HFF-Myc (cell line): Measurements from ENCODE around the gene EMD.

Experiments used
- DNase-seq: peaks from one replicate; pipeline ENCODE4 v3.0.0-alpha.2; 2011; ENCODE audit warnings: low read depth; ENCODE audit errors: extremely low read depth
- H3K4me3 ChIP-seq: replicated peaks from 2 replicates; pipeline ENCODE4 v1.5.1; 2011; ENCODE audit warnings: low read depth, mild to moderate bottlenecking, control low read depth, low read length
- CTCF ChIP-seq: IDR thresholded peaks from 2 replicates; pipeline ENCODE4 v1.5.1; 2012; ENCODE audit warnings: mild to moderate bottlenecking, low read depth, low read length, control low read depth; ENCODE audit errors: missing control alignments

The EMD gene

GRCh38 chrX:154362085-154362742 lies 16.9 kb upstream of the EMD start:
- no peak for TF ChIP-seq CTCF

GRCh38 chrX:154363706-154364439 lies 15.2 kb upstream of the EMD start:
- no peak for TF ChIP-seq CTCF
- no peak overlapping the region for H3K4me3 ChIP-seq
- DNase-seq = no peak

More at GRCh38 chrX:154362085-154362742, 16.9 kb upstream of the EMD start:
- H3K4me3 ChIP-seq = no peak overlapping the region
- DNase-seq = no peak

GRCh38 chrX:154365052-154365600 lies 14.0 kb upstream of the EMD start:
- no peak for DNase-seq
- H3K4me3 ChIP-seq = no peak overlapping the region
- no peak for TF ChIP-seq CTCF

GRCh38 chrX:154365997-154366665 lies 13.0 kb upstream of the EMD start:
- no peak overlapping the region for H3K4me3 ChIP-seq
- TF ChIP-seq CTCF = no peak
- DNase-seq = no peak

GRCh38 chrX:154366666-154367055 lies 12.4 kb upstream of the EMD start:
- no peak for TF ChIP-seq CTCF
- DNase-seq = no peak
- 0 out of 2 replicates have a peak overlapping the region, but pooled peaks have one; percentile 88 for H3K4me3 ChIP-seq

GRCh38 chrX:154367474-154368308 lies 11.4 kb upstream of the EMD start:
- no peak for DNase-seq
- TF ChIP-seq CTCF = no peak
- H3K4me3 ChIP-seq = peak overlapping the region; percentile 88
